Stimulated activated CD8-positive, alpha-beta memory T cell treated with anti-CD3 and anti-CD28 coated beads, Interleukin-2, amount 100 ng/mL, for 1 hour (primary cell): ENCODE results near the gene BACE2.
A peak's percentile ranks its signal among the peaks of the same experiment; 100 is the strongest.

Experiments
- DNase-seq, 2 donors: peaks; one replicate each; pipeline ENCODE4 v3.0.0-alpha.2; 2020; ENCODE audit warnings: low read depth in 2 of 2

BACE2 gene

GRCh38 chr21:41167348-41168342 lies at the start of gene BACE2:
Gene BACE2 (plus strand): TSS chr21:41168160. CDS start chr21:41168264, 104 bp downstream.
- peak in 1 of 2 donors; percentile 10 for DNase-seq

DNA sequence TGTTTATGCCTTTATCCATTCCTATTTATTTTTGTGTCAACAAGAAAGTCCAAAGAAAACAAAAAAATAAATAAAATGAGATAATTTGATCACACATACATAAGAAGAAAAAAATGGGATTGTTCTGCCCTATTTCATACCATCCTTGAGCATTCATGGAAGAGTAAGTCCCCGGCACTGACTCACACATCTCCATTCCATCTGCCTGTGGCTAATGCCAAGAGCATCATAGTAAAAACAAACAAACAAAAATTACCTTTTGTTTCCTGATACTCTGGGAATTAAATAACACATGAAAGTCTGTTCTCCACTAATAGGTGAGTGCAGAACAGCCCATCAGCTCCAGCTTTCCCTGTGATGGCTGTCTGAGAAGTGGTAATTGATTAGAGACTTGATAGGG lies 48.1 kb upstream of the BACE2 start:
- DNase-seq = no peak

GRCh38 chr21:41120997-41121396 lies 47.0 kb upstream of the BACE2 start:
- no peak for DNase-seq

DNA sequence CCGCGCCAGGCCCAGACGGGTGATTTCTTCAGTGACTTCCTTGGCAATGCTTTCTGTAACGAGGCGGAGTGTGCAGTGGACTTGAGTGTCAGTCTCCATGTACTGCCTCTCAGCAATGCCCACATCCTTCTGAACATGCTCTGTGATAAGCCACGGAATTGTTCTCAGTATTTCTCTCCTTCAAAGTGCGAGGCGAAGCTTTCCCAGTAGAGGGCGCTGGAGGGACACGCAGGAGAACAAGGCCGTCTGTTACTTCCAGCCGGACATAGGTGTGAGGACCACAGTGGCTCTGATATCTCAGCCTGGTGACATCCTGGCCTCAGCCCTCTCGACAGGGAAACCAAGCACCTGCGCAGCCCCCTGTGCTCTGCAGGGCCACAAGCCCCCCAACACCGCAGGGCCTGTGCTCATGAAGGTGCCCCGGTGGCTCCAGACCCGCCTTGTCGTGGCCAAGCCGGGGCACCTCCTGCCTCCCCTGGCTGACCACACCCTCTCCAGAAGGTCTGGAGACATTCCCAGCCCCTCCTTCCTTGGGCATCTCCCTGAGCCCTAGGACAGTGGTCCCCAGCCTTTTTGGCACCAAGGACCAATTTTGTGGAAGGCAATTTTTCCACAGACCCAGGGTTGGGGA lies 46.1 kb upstream of the BACE2 start:
- peak in 1 of 2 donors; percentile 16 for DNase-seq

DNA sequence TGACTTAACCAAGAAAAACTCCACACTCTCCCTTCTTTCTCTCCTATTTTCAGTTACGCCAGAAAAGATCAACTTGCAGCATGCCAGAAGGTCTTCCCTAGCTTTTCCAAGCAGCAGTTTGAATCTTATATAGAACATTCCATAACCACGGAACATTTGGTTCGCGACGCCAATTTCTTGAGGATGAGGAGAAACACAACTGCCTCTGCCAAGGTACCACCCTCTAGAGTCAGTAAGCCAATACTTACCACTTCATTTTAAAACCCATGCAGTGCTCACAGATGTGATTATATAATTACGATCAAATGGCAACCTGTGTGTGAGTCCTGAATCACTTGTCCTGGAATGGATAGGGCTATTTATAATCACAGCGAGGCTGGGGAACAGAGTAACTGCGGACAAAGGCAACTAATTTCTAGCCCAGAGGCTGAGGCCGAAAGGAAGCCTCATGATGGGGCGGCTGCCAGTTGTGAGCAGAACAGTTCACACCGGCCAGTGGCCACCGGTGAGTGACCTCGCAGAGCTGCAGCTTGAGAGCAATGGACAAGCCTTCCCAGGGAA lies 43.2 kb upstream of the BACE2 start:
- no peak for DNase-seq

- no peak for DNase-seq
Measured at GRCh38 chr21:41128981-41129380, 39.0 kb upstream of the BACE2 start.

- no peak for DNase-seq
Measured at GRCh38 chr21:41130883-41131282, 37.1 kb upstream of the BACE2 start.

DNA sequence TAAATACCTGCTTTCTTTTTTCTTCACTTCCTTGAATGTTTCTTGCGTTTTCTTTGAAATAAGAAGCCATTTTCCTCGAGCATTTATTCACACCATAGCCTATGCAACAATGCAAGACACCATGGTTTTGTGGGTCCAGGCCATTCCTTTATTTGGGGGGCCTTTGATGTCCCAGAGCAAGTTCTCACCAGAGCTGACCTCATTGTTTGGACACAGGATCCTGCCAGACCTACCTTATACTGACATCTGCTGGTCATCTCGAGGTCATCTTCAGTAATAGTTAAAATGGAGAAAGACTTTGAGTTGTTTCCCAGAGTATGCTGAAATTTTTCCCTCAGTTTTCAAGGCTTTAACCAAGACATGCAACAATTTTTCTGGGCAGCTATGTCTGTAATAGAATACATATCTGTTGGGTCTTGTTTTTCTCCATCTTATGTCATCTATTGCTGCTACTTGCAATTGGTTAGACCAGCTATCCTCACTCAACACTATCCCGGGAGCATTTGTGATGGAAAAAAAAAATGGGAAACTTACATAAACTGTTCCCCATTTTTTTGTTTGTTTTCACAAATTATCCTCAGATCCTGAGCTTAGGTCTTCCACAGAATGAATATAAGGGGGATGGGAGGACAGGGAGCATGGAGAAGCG lies 34.0 kb upstream of the BACE2 start:
- no peak for DNase-seq

DNA sequence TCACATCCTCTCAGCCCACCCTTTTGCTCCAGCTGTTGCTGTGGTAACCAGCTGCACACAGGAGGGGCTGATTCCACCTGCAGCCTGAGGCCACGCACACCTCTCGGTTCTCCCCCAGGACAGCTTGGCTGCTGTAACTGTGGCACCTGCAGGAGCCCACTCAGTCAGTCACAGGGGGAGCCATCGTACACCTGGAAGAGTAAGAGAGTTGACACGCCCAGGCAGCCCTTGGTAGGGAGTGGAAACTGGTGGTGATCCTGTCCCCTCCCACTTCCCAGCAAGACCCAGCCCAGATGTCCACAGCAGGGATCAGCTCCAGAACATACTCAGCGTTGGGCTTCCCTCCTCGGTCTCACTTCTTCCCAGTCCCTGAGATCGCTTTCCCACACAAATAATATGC lies 32.2 kb upstream of the BACE2 start:
- DNase-seq = no peak

GRCh38 chr21:41136286-41136685 lies 31.7 kb upstream of the BACE2 start:
- no peak for DNase-seq

DNA sequence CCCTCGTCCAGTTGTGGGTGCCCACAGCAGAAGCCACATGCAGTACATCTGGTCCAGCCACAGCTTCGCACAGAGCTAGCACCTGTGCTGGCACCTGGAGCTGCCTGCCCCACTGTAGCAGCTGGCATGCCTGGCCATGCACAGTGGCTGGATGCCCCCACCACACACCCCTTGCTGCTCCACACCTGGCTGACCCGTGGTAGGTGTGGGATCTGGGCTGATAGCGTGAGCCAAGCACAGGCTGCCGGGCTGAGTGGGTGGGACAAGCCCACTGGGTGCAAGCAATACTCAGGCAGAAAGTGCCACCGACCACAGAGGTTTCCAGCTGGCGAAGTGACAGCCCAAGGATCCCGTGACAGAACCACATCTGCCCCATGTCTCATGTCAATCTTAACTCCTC lies 30.6 kb upstream of the BACE2 start:
- DNase-seq = no peak

DNA sequence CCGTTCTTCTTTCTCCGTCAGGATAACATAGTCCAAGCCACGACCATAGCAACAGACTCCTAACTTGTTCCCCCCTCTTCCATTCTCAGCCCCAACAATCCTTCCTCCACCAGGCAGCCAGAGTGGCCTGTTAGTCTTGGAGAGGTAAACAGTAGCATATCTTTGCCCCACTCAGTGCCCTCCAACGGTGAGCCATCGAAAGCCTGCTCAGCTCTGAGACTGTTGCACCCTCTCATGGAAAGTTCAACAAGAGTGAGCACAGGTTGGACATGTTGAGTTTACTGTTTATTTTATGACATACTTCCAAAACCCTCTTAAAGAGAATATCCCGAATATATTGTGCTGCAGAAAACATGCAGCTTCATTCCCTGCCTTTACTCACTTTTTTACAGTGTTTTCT lies 30.1 kb upstream of the BACE2 start:
- no peak for DNase-seq

DNA sequence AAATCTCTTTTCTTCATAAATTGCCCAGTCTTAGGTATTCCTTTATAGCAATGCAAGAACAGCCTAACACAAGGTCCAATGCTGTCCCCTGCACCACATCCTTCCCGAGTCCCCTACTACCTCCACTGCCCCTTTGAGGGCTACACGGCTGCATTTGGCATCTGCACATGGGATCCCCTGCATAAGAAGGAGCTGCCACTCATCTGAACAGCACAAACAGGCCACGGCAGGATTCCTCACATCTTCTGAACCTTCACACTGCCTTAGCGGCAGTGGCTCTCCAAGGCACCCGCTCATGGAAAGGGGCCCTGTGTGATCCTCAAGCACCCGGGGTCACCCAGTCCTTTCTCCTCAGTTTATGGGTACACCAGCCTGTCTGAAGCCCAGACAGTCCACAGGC lies 29.2 kb upstream of the BACE2 start:
- no peak for DNase-seq

DNA sequence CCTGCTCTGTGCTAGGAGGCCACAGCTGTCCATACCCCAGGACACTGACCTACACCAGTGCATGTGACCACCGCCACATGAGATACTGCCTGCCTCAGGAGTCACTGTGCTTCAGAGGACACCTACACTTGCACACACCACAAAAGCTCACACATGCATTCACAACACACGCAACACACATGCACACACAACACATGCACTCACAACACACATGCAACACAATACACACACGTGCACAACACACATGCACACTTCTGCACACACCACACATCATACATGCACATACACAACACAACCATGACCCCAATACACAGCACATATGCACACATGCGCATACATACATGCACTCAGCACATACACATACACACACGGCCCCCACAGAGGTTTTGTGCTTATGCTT lies 28.7 kb upstream of the BACE2 start:
- no peak for DNase-seq

GRCh38 chr21:41139951-41140350 lies 28.0 kb upstream of the BACE2 start:
- no peak for DNase-seq

DNA sequence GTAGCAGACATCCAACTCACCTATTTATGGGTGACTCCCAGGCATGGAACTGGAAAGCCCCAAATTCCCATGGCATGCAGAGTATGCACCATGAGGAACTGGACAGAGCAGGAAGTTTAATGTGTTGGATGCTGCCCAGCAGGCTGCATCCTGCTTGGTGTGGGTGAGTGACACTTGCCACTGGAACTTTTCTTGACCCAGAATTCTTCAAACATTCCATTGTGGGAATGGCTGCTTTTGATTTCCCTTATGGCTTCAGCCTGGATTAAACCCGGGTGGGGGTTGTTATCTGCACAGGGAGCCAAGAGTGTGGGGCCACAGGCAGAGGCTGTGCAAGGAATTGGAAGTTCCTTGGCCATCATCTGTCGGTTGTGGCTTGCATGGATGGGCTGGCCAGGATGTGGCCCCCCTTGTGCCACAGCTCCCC lies 26.9 kb upstream of the BACE2 start:
- DNase-seq = no peak

GRCh38 chr21:41142051-41142795 lies 25.7 kb upstream of the BACE2 start:
- DNase-seq = no peak

- DNase-seq = no peak
Measured at GRCh38 chr21:41143596-41144325, 24.2 kb upstream of the BACE2 start.

GRCh38 chr21:41147096-41147978 lies 20.6 kb upstream of the BACE2 start:
- DNase-seq = no peak

GRCh38 chr21:41147979-41148355 lies 20.0 kb upstream of the BACE2 start:
- DNase-seq = no peak
